Gastrocnemius medialis (tissue), 4 donors: ENCODE measurements around the gene ARHGAP22.

Source experiments
- CTCF ChIP-seq, 5 experiments: fragments of 450-650 bp in 3 of 5; fragments of 200-600 bp in 2 of 5; sonication (generic) in 2 of 5; IDR thresholded peaks in 4 of 5; conservative IDR thresholded peaks in 1 of 5; 1 replicate in 4 of 5; 2 replicates in 1 of 5; pipeline ENCODE4 v1.5.1; 2016 to 2019; ENCODE audit warnings: antibody characterized with exemption in 5 of 5, mild to moderate bottlenecking in 3 of 5, moderate library complexity in 3 of 5
- POLR2A ChIP-seq, 2 donors: fragments of 450-650 bp; IDR thresholded peaks; one replicate each; pipeline ENCODE4 v1.6.1; 2017; ENCODE audit warnings: antibody characterized with exemption in 2 of 2, mild to moderate bottlenecking in 2 of 2, moderate library complexity in 2 of 2

GRCh38 chr10:48501787-48502771, 102.8 kb downstream of the ARHGAP22 start:
- no peak for TF ChIP-seq CTCF (IDR thresholded peaks at IDR 0.05 in 4 of 5, conservative IDR thresholded peaks at IDR 0.05 in 1 of 5)
- no peak for TF ChIP-seq POLR2A (IDR thresholded peaks at IDR 0.05)
